Spleen (tissue), 11 donors: ENCODE data around the gene TSC22D3. TPM values are rescaled to one million over a fixed set of nuclear protein-coding genes. Genes with fewer than 3 reads are reported as not detected.
A peak's percentile ranks its signal among the peaks of the same experiment; 100 is the strongest.

Source experiments
- DNase-seq: peaks from one replicate; pipeline ENCODE4 v3.0.0-alpha.2; 2020
- H3K27ac ChIP-seq, 8 donors: fragments of 200-600 bp; sonication (generic) in 7 of 8; 1 replicate in 4 of 8; 2 replicates in 4 of 8; pipeline versions ENCODE4 v1.5.0 to v1.8.0; 2016 to 2021; ENCODE audit warnings: inconsistent platforms in 4 of 8, mild to moderate bottlenecking in 4 of 8, moderate library complexity in 1 of 8
- H3K27me3 ChIP-seq, 7 donors: fragments of 200-600 bp; sonication (generic) in 6 of 7; replicated peaks in 1 of 7; 1 replicate in 4 of 7; 2 replicates in 3 of 7; pipeline versions ENCODE4 v1.5.0 to v1.8.0; 2016 to 2021; ENCODE audit warnings: inconsistent platforms in 3 of 7, mild to moderate bottlenecking in 1 of 7
- H3K36me3 ChIP-seq, 6 donors: fragments of 200-600 bp; sonication (generic) in 5 of 6; 1 replicate in 4 of 6; 2 replicates in 2 of 6; pipeline versions ENCODE4 v1.5.0 to v1.8.0; 2016 to 2021; ENCODE audit warnings: inconsistent platforms in 2 of 6
- H3K4me1 ChIP-seq, 6 donors: fragments of 200-600 bp; sonication (generic) in 5 of 6; 1 replicate in 3 of 6; 2 replicates in 3 of 6; pipeline versions ENCODE4 v1.5.0 to v1.8.0; 2016 to 2021; ENCODE audit warnings: inconsistent platforms in 3 of 6
- H3K4me3 ChIP-seq, 8 donors: fragments of 200-600 bp; sonication (generic) in 7 of 8; 1 replicate in 4 of 8; 2 replicates in 4 of 8; pipeline versions ENCODE4 v1.5.0 to v1.8.0; 2016 to 2021; ENCODE audit warnings: inconsistent platforms in 4 of 8, mild to moderate bottlenecking in 4 of 8, moderate library complexity in 2 of 8
- H3K9me3 ChIP-seq, 8 donors: fragments of 200-600 bp; sonication (generic) in 7 of 8; 1 replicate in 4 of 8; 2 replicates in 4 of 8; pipeline versions ENCODE4 v1.5.0 to v1.8.0; 2016 to 2021; ENCODE audit warnings: inconsistent platforms in 4 of 8
- CTCF ChIP-seq, 11 experiments: fragments of 200-600 bp in 7 of 11; fragments of 450-650 bp in 4 of 11; sonication (generic) in 4 of 11; IDR thresholded peaks in 8 of 11; conservative IDR thresholded peaks in 3 of 11; 1 replicate in 7 of 11; 2 replicates in 4 of 11; pipeline versions ENCODE4 v1.4.0 to v1.8.0; 2016 to 2021; ENCODE audit warnings: antibody characterized with exemption in 11 of 11, inconsistent platforms in 4 of 11, mild to moderate bottlenecking in 1 of 11
- POLR2A ChIP-seq, 3 donors: fragments of 450-650 bp; IDR thresholded peaks; one replicate each; pipeline ENCODE4 v1.5.1; 2017; ENCODE audit warnings: antibody characterized with exemption in 3 of 3, mild to moderate bottlenecking in 1 of 3
- POLR2AphosphoS5 ChIP-seq, 3 donors: sonication (generic); formaldehyde crosslinking; IDR thresholded peaks; one replicate each; pipeline ENCODE4 v1.5.1; 2017; ENCODE audit warnings: antibody characterized with exemption in 3 of 3
- WGBS, 5 donors: extraction: QIAGEN DNeasy Blood & Tissue Kit in 3 of 5; methylation state at CpG; one replicate each; pipeline versions ENCODE4 v1.1.5 to v1.1.7; 2013 to 2018; 5-methylcytosine and 5-hydroxymethylcytosine counted together
- intact Hi-C: fragments of 100-400 bp; cut with DNase I; formaldehyde crosslinking; loops from one replicate; pipeline ENCODE4 v1.15.0; 2023; ENCODE audit warnings: low total_unique reads
- polyA plus RNA-seq, 3 donors: library from polyadenylated mRNA; stranded (reverse); fragments of 200-250 nt; gene quantifications; one replicate each; pipeline ENCODE4 v1.2.1, GENCODE V29; 2013
- total RNA-seq, 7 donors: library from RNA; depleted of rRNA in 3 of 7; stranded (reverse); fragments of >200 nt in 3 of 7; fragmentation: NEBNext Ultra II Directional in 4 of 7; extraction: Animal tissue kit (Norgen Biotek cat#: 25700) in 4 of 7; gene quantifications; one replicate each; pipeline versions ENCODE4 v1.1.0 to v1.2.1, GENCODE V29; 2016 to 2021
- donor health status: healthy with polysubstance abuse.
- donor health status: DM: no; HTN: no; CAD: no; lungs with moderate emphysema.
- donor health status: DM: no; HTN: no; CAD: no.
- donor health status: Bipolar disorder and iron deficiency.
- donor health status: healthy.
- donor health status: DM: no; HTN: no; CAD: no.
- donor health status: DM: yes; HTN: yes; CAD: no.

The TSC22D3 gene
- total and polyA plus RNA-seq, 10 donors: 91.7 to 579 (median 297) TPM

GRCh38 chrX:107682256-107682655 lies 93.3 kb downstream of the TSC22D3 start:
- H3K4me1 ChIP-seq: peaks cover 3 to 77% (median 55%) of the 10 kb centered on the region in 6 donors
- DNase-seq: no peak
- H3K4me3 ChIP-seq: no peak overlapping the region
- intact Hi-C loops: no loop called here
- no peak for TF ChIP-seq POLR2AphosphoS5 (IDR thresholded peaks at IDR 0.05)
- no peaks in the 10 kb centered on the region for H3K9me3 ChIP-seq
- WGBS, 5 donors: 60 to 91% (median 86%) methylated on average over 2 to 3 of the region's 3 CpGs
- H3K27me3 ChIP-seq: peaks cover 0 to 7% (median 0%) of the 10 kb centered on the region in 7 donors
- H3K36me3 ChIP-seq: no peaks in the 10 kb centered on the region
- peak overlapping the region in 3 of 8 donors; percentile 68 to 88 (median 78) for H3K27ac ChIP-seq

GRCh38 chrX:107678957-107679740 lies 96.4 kb downstream of the TSC22D3 start:
- peaks cover 3 to 68% (median 55%) of the 10 kb centered on the region in 6 donors for H3K4me1 ChIP-seq

GRCh38 chrX:107677909-107678308 lies 97.7 kb downstream of the TSC22D3 start:
- peaks cover 0 to 14% (median 0%) of the 10 kb centered on the region in 7 donors for H3K27me3 ChIP-seq
- H3K4me3 ChIP-seq: no peak overlapping the region
- intact Hi-C loops: loop anchor here (10.0 kb wide), 1 partner anchor 47 kb away; no protein-coding TSS in a partner anchor
- no peaks in the 10 kb centered on the region for H3K9me3 ChIP-seq
- peaks cover 9 to 69% (median 54%) of the 10 kb centered on the region in 6 donors for H3K4me1 ChIP-seq
- H3K36me3 ChIP-seq: no peaks in the 10 kb centered on the region
- 62 to 79% (median 69%) methylated on average over 3 to 4 of the region's 4 CpGs for WGBS, 5 donors
- peak overlapping the region in 7 of 8 donors; percentile 79 to 95 (median 91) for H3K27ac ChIP-seq
- no peak for DNase-seq
- TF ChIP-seq CTCF (IDR thresholded peaks at IDR 0.05 in 8 of 11, conservative IDR thresholded peaks at IDR 0.05 in 3 of 11): no peak
- TF ChIP-seq POLR2AphosphoS5 (IDR thresholded peaks at IDR 0.05): no peak
- TF ChIP-seq POLR2A (IDR thresholded peaks at IDR 0.05): no peak

More at GRCh38 chrX:107678957-107679740, 96.4 kb downstream of the TSC22D3 start:
- Histone ChIP-seq H3K27ac (peak overlapping the region in 5 of 8 donors; percentile 1 to 95 (median 94)), H3K4me3 (no peak overlapping the region), H3K9me3 (no peaks in the 10 kb centered on the region), H3K27me3 (peaks cover 0 to 14% (median 0%) of the 10 kb centered on the region in 7 donors), H3K36me3 (no peaks in the 10 kb centered on the region)
- TF ChIP-seq POLR2AphosphoS5 (IDR thresholded peaks at IDR 0.05) (peak in 2 of 3 donors; percentile 69 to 70), CTCF (IDR thresholded peaks at IDR 0.05 in 8 of 11, conservative IDR thresholded peaks at IDR 0.05 in 3 of 11) (no peak)
- intact Hi-C loops: loop anchor here (10.0 kb wide), 1 partner anchor 46 kb away; no protein-coding TSS in a partner anchor
- peak; percentile 88 for DNase-seq
- WGBS, 5 donors: 54 to 85% (median 60%) methylated on average over 7 to 8 of the region's 8 CpGs

GRCh38 chrX:107677501-107677901 lies 98.1 kb downstream of the TSC22D3 start:
- H3K4me3 ChIP-seq: peak overlapping the region in 3 of 8 donors; percentile 47 to 66 (median 48)
- DNase-seq: no peak
- 54 to 72% (median 65%) methylated on average over 8 to 10 of the region's 10 CpGs for WGBS, 5 donors
- TF ChIP-seq CTCF (IDR thresholded peaks at IDR 0.05 in 8 of 11, conservative IDR thresholded peaks at IDR 0.05 in 3 of 11): no peak
- TF ChIP-seq POLR2A (IDR thresholded peaks at IDR 0.05): no peak
- no peak for TF ChIP-seq POLR2AphosphoS5 (IDR thresholded peaks at IDR 0.05)
- no peaks in the 10 kb centered on the region for H3K36me3 ChIP-seq
- H3K27ac ChIP-seq: peak overlapping the region; percentile 44 to 95 (median 90)
- H3K9me3 ChIP-seq: no peaks in the 10 kb centered on the region
- intact Hi-C loops: loop anchor here (10.0 kb wide), 1 partner anchor 47 kb away; no protein-coding TSS in a partner anchor
- H3K4me1 ChIP-seq: peaks cover 9 to 68% (median 55%) of the 10 kb centered on the region in 6 donors
- peaks cover 0 to 14% (median 0%) of the 10 kb centered on the region in 7 donors for H3K27me3 ChIP-seq
